OCI-LY1 (cell line): ENCODE measurements around the gene ZFP1.

Experiments
- H2AFZ ChIP-seq: fragments of 200-600 bp; sonication (generic), shearing (Covaris generic); 2 replicates; pipeline ENCODE4 v1.6.0; 2014; ENCODE audit warnings: antibody characterized with exemption, mild to moderate bottlenecking, low read length
- H3F3A ChIP-seq: fragments of 200-600 bp; sonication (generic), shearing (Covaris generic); 2 replicates; pipeline ENCODE4 v1.6.0; 2014; ENCODE audit warnings: mild to moderate bottlenecking, antibody characterized with exemption, low read length, moderate library complexity; ENCODE audit not compliant: insufficient read depth
- H3K27ac ChIP-seq: fragments of 200-600 bp; sonication (generic); 2 replicates; pipeline ENCODE4 v1.5.1; 2014; ENCODE audit warnings: low read length, mixed run types, mild to moderate bottlenecking, low read depth; ENCODE audit not compliant: poor library complexity, severe bottlenecking
- H3K27me3 ChIP-seq: fragments of 200-600 bp; sonication (generic); 2 replicates; pipeline ENCODE4 v1.6.0; 2014; ENCODE audit warnings: antibody characterized with exemption, mild to moderate bottlenecking, low read length, moderate library complexity; ENCODE audit not compliant: insufficient read depth
- H3K36me3 ChIP-seq: fragments of 200-600 bp; sonication (generic); 2 replicates; pipeline ENCODE4 v1.6.1; 2014; ENCODE audit warnings: mild to moderate bottlenecking, antibody characterized with exemption, low read length, moderate library complexity, mixed read lengths; ENCODE audit not compliant: insufficient read depth
- H3K4me1 ChIP-seq: fragments of 200-600 bp; sonication (generic); 2 replicates; pipeline ENCODE4 v1.5.1; 2014; ENCODE audit warnings: mild to moderate bottlenecking, low read length, moderate library complexity; ENCODE audit not compliant: insufficient read depth, severe bottlenecking
- H3K4me2 ChIP-seq: fragments of 200-600 bp; sonication (generic), shearing (Covaris generic); 2 replicates; pipeline ENCODE4 v1.6.1; 2014; ENCODE audit warnings: low read length
- H3K4me3 ChIP-seq: fragments of 200-600 bp; sonication (generic); 2 replicates; pipeline ENCODE4 v1.5.1; 2014; ENCODE audit warnings: low read length, low read depth, mild to moderate bottlenecking, mixed read lengths; ENCODE audit not compliant: poor library complexity, severe bottlenecking
- H3K79me2 ChIP-seq: fragments of 200-600 bp; shearing (Covaris generic); 2 replicates; pipeline ENCODE4 v1.6.1; 2016; ENCODE audit warnings: mixed run types, low read length, mixed read lengths; ENCODE audit not compliant: insufficient read depth
- H3K9ac ChIP-seq: fragments of 200-600 bp; sonication (generic), shearing (Covaris generic); 2 replicates; pipeline ENCODE4 v1.6.1; 2014; ENCODE audit warnings: mild to moderate bottlenecking, low read length, mixed read lengths
- H3K9me2 ChIP-seq: fragments of 200-600 bp; sonication (generic), shearing (Covaris generic); 2 replicates; pipeline ENCODE4 v1.6.1; 2014; ENCODE audit warnings: low read depth, mild to moderate bottlenecking, low read length, mixed read lengths
- H3K9me3 ChIP-seq: fragments of 200-600 bp; shearing (Covaris generic); 2 replicates; pipeline ENCODE4 v1.6.1; 2014; ENCODE audit warnings: low read length, mixed read lengths
- H4K20me1 ChIP-seq: fragments of 200-600 bp; sonication (generic), shearing (Covaris generic); 2 replicates; pipeline ENCODE4 v1.6.0; 2016; ENCODE audit warnings: mild to moderate bottlenecking, low read length; ENCODE audit not compliant: insufficient read depth
- EZH2 ChIP-seq: fragments of 200-600 bp; sonication (generic), shearing (Covaris generic); IDR thresholded peaks from 2 replicates; pipeline ENCODE4 v1.8.0; 2017; ENCODE audit warnings: borderline replicate concordance, mixed run types, mild to moderate bottlenecking, antibody characterized with exemption, low read length, moderate library complexity, mixed read lengths
- TF ChIP-seq, protein P1 (sequence below): fragments of 200-600 bp; sonication (generic), shearing (Covaris generic); IDR thresholded peaks from 2 replicates; pipeline ENCODE4 v1.5.1; 2017; ENCODE audit warnings: mild to moderate bottlenecking, antibody characterized with exemption, low read length, moderate library complexity, mixed read lengths

The ZFP1 gene

DNA sequence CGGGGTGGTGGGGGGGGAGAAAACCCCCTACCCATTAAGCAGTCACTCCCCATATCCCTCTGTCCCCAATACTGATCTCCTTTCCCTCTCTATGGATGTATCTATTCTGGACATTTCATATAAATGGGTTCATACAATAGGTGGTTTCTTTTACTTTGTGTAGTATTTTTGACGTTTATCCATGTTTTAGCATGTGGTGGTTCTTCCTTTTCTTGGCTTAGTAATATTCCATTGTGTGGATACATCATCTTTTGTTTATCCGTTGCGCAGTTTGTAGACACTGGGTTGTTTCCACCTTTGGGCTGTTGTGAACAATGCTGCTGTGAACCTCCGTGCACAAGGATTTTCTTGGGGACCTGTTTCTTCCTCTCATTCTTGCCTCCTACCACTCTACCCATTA is 44.3 kb upstream of the ZFP1 start:
- H3K4me1 ChIP-seq = peaks cover 16% of the 10 kb centered on the region

DNA sequence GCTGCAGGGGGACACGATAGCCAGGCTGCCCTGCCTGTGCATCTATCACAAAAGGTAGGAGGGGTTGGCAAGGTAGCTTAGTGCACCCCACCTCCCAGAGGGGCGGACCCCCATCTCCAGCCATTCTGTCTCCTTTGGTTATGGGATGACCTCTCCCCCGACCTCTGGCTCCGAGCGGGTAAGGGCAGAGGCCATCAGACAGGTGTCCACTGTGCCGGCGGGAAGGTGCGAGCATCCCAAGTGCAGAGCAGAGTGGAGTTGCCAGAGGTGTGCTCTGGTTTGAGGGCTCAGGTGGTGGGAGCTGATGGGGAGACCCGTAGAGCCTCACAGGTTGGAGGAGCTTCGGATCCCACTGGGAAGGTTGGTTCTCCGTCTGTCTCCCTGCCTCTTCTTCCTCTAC is 43.5 kb upstream of the ZFP1 start:
- Histone ChIP-seq H3K4me3 (no peak overlapping the region), H3K9me3 (no peaks in the 10 kb centered on the region), H3K9me2 (no peaks in the 10 kb centered on the region), H3K79me2 (no peaks in the 10 kb centered on the region), H3F3A (no peaks in the 10 kb centered on the region), H3K4me1 (peaks cover 25% of the 10 kb centered on the region), H3K36me3 (no peaks in the 10 kb centered on the region), H3K9ac (no peak overlapping the region), H3K27me3 (no peaks in the 10 kb centered on the region), H2AFZ (no peak overlapping the region), H3K27ac (no peak overlapping the region), H3K4me2 (no peak overlapping the region), H4K20me1 (no peaks in the 10 kb centered on the region)
- TF ChIP-seq EZH2 = no peak
- TF ChIP-seq, protein P1, sequence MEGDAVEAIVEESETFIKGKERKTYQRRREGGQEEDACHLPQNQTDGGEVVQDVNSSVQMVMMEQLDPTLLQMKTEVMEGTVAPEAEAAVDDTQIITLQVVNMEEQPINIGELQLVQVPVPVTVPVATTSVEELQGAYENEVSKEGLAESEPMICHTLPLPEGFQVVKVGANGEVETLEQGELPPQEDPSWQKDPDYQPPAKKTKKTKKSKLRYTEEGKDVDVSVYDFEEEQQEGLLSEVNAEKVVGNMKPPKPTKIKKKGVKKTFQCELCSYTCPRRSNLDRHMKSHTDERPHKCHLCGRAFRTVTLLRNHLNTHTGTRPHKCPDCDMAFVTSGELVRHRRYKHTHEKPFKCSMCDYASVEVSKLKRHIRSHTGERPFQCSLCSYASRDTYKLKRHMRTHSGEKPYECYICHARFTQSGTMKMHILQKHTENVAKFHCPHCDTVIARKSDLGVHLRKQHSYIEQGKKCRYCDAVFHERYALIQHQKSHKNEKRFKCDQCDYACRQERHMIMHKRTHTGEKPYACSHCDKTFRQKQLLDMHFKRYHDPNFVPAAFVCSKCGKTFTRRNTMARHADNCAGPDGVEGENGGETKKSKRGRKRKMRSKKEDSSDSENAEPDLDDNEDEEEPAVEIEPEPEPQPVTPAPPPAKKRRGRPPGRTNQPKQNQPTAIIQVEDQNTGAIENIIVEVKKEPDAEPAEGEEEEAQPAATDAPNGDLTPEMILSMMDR = no peak

More for the DNA sequence above, 44.3 kb upstream of the ZFP1 start:
- TF ChIP-seq EZH2 = no peak
- TF ChIP-seq, protein P1 = no peak
- no peaks in the 10 kb centered on the region for H4K20me1 ChIP-seq
- H3K9me3 ChIP-seq = no peaks in the 10 kb centered on the region
- no peaks in the 10 kb centered on the region for H3K27me3 ChIP-seq
- no peak overlapping the region for H2AFZ ChIP-seq
- no peaks in the 10 kb centered on the region for H3K36me3 ChIP-seq
- H3F3A ChIP-seq = no peaks in the 10 kb centered on the region
- H3K4me2 ChIP-seq = no peak overlapping the region
- no peak overlapping the region for H3K27ac ChIP-seq
- H3K79me2 ChIP-seq = no peaks in the 10 kb centered on the region
- H3K9me2 ChIP-seq = no peaks in the 10 kb centered on the region
- H3K9ac ChIP-seq = no peak overlapping the region
- no peak overlapping the region for H3K4me3 ChIP-seq

DNA sequence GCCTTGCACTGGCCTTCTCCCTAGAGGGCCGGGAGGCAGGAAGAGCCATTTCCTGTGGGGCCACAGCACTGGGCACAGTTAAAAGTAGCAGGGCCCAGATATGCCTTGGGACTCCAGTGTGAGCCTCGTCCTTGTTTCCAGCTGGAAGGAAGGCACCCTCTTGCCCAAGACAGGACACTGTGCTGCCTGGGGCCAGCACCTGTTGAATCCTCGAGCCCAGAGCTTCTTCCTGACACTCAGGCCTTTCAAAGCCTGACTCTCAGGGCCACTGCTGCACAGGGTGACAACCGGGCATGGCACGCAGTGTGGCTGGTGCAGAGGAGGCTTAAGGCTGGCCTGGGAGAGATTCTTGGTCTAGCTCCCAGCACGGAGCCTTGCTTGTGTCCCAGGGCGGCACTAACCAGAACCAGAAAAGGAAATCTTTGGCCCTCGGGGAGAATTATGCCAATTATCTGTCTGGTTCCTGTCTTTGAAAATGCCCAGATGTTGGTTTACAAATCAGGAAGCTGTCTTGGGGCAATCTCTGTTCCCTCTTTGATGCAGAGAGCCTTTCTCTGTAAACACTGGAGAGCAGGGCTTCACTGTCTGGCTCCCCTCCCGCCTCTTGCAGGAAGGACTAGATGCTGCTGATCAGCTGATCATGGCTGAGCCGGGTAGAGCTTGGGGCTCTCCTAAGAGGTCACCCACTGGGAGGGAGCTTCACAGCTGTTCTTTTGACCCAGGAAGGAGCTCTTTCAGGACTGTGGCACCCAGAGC is 42.8 kb upstream of the ZFP1 start:
- no peaks in the 10 kb centered on the region for H3K9me2 ChIP-seq
- H3K36me3 ChIP-seq = no peaks in the 10 kb centered on the region
- H3K4me1 ChIP-seq = peaks cover 31% of the 10 kb centered on the region
- no peaks in the 10 kb centered on the region for H3K9me3 ChIP-seq
- H3K4me2 ChIP-seq = no peak overlapping the region
- H3K4me3 ChIP-seq = no peak overlapping the region
- H3K27ac ChIP-seq = no peak overlapping the region
- H4K20me1 ChIP-seq = no peaks in the 10 kb centered on the region
- no peaks in the 10 kb centered on the region for H3K27me3 ChIP-seq
- H2AFZ ChIP-seq = no peak overlapping the region
- H3K9ac ChIP-seq = no peak overlapping the region
- no peaks in the 10 kb centered on the region for H3F3A ChIP-seq
- TF ChIP-seq, protein P1 = no peak
- TF ChIP-seq EZH2 = no peak
- H3K79me2 ChIP-seq = no peaks in the 10 kb centered on the region
